ENCODE results near the gene DPPA5. TPM values are rescaled to one million over a fixed set of nuclear protein-coding genes. Genes with fewer than 3 reads are reported as not detected.
"Not testable (repeated sequence)": the region's sequence is repeated elsewhere in the genome, so short reads cannot be mapped to it uniquely, and the experiment has no call there.

Gene DPPA5
- total and polyA plus RNA-seq, 4 donors, result 0.38 TPM; not detected in 3

DNA sequence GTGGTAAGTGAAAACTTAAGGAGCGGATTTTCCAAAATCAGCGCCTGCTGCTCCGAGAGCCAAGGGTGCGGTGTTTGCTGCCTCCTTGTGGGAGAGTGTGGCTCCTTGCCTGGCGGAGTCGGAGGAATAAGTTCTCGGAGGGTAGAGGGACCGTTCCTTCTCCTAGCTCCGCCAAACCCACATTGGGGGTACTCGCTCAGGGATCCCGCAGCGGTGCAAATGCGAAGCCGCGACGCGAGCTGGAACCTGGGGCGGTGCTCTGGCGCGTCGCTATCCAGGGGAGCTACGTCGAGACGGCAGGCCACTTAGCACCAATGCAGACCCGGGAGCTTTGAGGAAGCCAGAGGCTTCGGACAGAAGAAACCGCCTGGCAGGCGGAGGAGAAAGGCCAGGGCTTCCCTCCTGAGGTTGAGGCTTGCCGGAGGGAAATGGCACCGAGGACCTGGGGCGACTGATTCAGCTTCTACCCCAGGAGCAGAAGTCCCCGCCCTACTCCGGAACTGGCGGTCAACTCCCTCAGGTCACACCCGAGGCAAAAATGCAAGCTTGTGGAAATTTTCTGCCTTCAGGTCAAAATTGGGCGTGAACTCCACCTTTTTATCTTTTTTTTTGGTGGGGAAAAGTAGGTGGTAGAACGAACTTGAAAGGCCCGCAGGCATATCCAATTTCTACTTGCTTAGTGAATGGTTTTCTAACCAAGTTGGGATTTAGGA, 34.9 kb upstream of the DPPA5 start:
- Histone ChIP-seq H3K4me1 (ENCODE audit: control insufficient read depth in 1 of 2, insufficient read depth in 2 of 2, low read length in 2 of 2) (peaks cover 0 to 2% of the 10 kb centered on the region in 2 donors), H3K27me3 (ENCODE audit: control insufficient read depth in 1 of 2, insufficient read depth in 2 of 2, low read length in 1 of 2) (no peaks in the 10 kb centered on the region), H3K4me3 (ENCODE audit: low read length in 2 of 2) (peak overlapping the region; percentile 53 to 89), H3K27ac (ENCODE audit: low read depth in 1 of 2, low read length in 2 of 2) (peak overlapping the region in 1 of 2 donors; percentile 42), H3K9me3 (ENCODE audit: control insufficient read depth, low read length) (no peaks in the 10 kb centered on the region), H3K36me3 (ENCODE audit: control insufficient read depth in 1 of 2, insufficient read depth in 2 of 2, low read length in 1 of 2) (no peaks in the 10 kb centered on the region)
- intact Hi-C loops (cut with DNase I), result no loop called here
- peak; percentile 63 to 83 for DNase-seq
- ATAC-seq (ENCODE audit: low FRiP score), result peak; percentile 86
- 3 to 4% methylated on average over 38 of the region's 38 CpGs for WGBS, 2 donors

DNA sequence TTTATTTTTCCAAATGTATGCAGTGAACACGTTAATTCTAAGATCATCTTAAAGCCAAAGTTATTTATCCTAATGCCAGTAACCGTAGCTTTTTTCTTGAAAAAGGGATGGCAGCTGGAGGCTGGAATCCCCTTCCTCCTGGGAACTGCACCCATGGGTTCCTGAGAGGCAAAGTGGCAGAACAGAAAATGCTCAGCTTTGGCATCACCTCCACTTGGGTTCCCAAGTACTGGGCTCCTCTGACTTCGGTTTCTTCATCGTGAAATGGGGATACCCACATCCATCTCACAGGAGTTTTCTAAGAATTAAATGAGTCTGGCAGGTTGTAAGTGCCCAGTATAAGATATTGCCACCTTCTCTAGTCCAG, 34.3 kb upstream of the DPPA5 start:
- intact Hi-C loops (cut with DNase I), result no loop called here
- Histone ChIP-seq H3K4me1 (ENCODE audit: control insufficient read depth in 1 of 2, insufficient read depth in 2 of 2, low read length in 2 of 2) (peaks cover 0 to 2% of the 10 kb centered on the region in 2 donors), H3K27ac (ENCODE audit: low read depth in 1 of 2, low read length in 2 of 2) (no peak overlapping the region), H3K27me3 (ENCODE audit: control insufficient read depth in 1 of 2, insufficient read depth in 2 of 2, low read length in 1 of 2) (no peaks in the 10 kb centered on the region), H3K36me3 (ENCODE audit: control insufficient read depth in 1 of 2, insufficient read depth in 2 of 2, low read length in 1 of 2) (no peaks in the 10 kb centered on the region), H3K4me3 (ENCODE audit: low read length in 2 of 2) (peak overlapping the region; percentile 53 to 89), H3K9me3 (ENCODE audit: control insufficient read depth, low read length) (no peaks in the 10 kb centered on the region)
- peak; percentile 54 for ATAC-seq (ENCODE audit: low FRiP score)
- WGBS, 2 donors, result 12 to 15% methylated on average over 4 of the region's 4 CpGs
- no peak for DNase-seq

DNA sequence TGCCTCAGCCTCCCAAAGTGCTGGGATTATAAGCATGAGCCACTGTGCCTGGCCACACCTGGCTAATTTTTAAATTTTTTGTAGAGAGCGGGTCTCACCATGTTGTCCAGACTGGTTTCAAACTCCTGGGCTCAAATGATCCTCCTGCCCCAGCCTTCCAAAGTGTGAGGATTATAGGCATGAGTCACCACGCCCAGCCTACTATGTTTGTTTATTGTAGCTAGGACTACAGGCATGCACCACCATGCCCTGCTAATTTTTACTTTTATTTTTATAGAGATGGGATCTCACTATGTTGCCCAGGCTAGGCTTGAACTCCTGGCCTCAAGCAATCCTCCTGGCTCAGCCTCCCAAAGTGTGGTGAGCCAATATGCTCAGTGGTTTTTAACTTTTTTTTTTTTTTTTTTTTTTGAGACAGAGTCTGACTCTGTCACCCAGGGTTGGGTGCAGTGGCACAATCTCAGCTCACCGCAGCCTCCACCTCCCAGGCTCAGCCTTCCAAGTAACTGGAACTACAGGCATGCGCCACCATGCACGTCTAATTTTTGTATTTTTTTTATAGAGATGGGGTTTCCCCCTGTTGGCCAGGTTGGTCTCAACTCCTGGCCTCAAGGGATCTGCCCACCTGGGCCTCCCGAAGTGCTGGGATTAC, 28.5 kb upstream of the DPPA5 start:
- intact Hi-C loops (cut with DNase I), result no loop called here
- 85 to 88% methylated on average over 6 of the region's 6 CpGs for WGBS, 2 donors
- Histone ChIP-seq H3K36me3 (ENCODE audit: control insufficient read depth in 1 of 2, insufficient read depth in 2 of 2, low read length in 1 of 2) (no peaks in the 10 kb centered on the region), H3K9me3 (ENCODE audit: control insufficient read depth, low read length) (no peaks in the 10 kb centered on the region), H3K4me1 (ENCODE audit: control insufficient read depth in 1 of 2, insufficient read depth in 2 of 2, low read length in 2 of 2) (no peaks in the 10 kb centered on the region), H3K4me3 (ENCODE audit: low read length in 2 of 2) (no peak overlapping the region), H3K27ac (ENCODE audit: low read depth in 1 of 2, low read length in 2 of 2) (no peak overlapping the region), H3K27me3 (ENCODE audit: control insufficient read depth in 1 of 2, insufficient read depth in 2 of 2, low read length in 1 of 2) (no peaks in the 10 kb centered on the region)
- DNase-seq (no peak), ATAC-seq (ENCODE audit: low FRiP score) (no peak)

- H3K36me3 ChIP-seq (ENCODE audit: control insufficient read depth in 1 of 2, insufficient read depth in 2 of 2, low read length in 1 of 2); H3K4me1 ChIP-seq (ENCODE audit: control insufficient read depth in 1 of 2, insufficient read depth in 2 of 2, low read length in 2 of 2); intact Hi-C loops (cut with DNase I); H3K27me3 ChIP-seq (ENCODE audit: control insufficient read depth in 1 of 2, insufficient read depth in 2 of 2, low read length in 1 of 2); H3K27ac ChIP-seq (ENCODE audit: low read depth in 1 of 2, low read length in 2 of 2); H3K9me3 ChIP-seq (ENCODE audit: control insufficient read depth, low read length); H3K4me3 ChIP-seq (ENCODE audit: low read length in 2 of 2); ATAC-seq (ENCODE audit: low FRiP score): not testable (repeated sequence)
- 93 to 95% methylated on average over 10 of the region's 10 CpGs for WGBS, 2 donors
- DNase-seq, result peak in 1 of 2 donors; percentile 63
Measured at GRCh38 chr6:73381531-73381930, 27.5 kb upstream of the DPPA5 start.

- no peak for ATAC-seq (ENCODE audit: low FRiP score)
- Histone ChIP-seq H3K36me3 (ENCODE audit: control insufficient read depth in 1 of 2, insufficient read depth in 2 of 2, low read length in 1 of 2) (no peaks in the 10 kb centered on the region), H3K4me3 (ENCODE audit: low read length in 2 of 2) (no peak overlapping the region), H3K9me3 (ENCODE audit: control insufficient read depth, low read length) (peaks cover 4% of the 10 kb centered on the region), H3K4me1 (ENCODE audit: control insufficient read depth in 1 of 2, insufficient read depth in 2 of 2, low read length in 2 of 2) (no peaks in the 10 kb centered on the region), H3K27ac (ENCODE audit: low read depth in 1 of 2, low read length in 2 of 2) (no peak overlapping the region), H3K27me3 (ENCODE audit: control insufficient read depth in 1 of 2, insufficient read depth in 2 of 2, low read length in 1 of 2) (no peaks in the 10 kb centered on the region)
- intact Hi-C loops (cut with DNase I), result no loop called here
- 64 to 67% methylated on average over 3 of the region's 3 CpGs for WGBS, 2 donors
- DNase-seq, result no peak
Measured at GRCh38 chr6:73377225-73377624, 23.1 kb upstream of the DPPA5 start.

- WGBS, 2 donors, result 84 to 91% methylated on average over 1 of the region's 1 CpG
Measured at GRCh38 chr6:73375216-73375615, 21.1 kb upstream of the DPPA5 start.

DNA sequence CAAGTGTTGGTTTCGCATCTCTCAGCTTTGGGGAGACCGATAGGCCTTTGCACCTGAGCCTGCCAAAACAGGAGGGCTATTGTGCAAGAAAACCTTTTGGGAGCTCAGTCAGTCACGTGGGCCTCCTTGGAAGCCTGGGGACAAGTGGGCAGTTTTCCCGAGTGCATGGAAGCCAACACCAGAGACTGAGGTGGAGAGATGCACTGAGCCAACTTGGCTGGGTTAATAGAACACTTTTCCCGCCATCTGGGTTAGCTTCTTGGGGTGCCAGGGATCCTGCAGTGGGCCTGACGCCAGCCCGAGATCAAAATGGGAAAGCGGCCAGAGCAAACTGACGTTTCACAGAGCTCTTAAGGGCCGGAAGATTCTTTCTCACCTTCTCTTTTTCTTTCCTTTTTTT, 18.4 kb upstream of the DPPA5 start:
- H3K36me3 ChIP-seq (ENCODE audit: control insufficient read depth in 1 of 2, insufficient read depth in 2 of 2, low read length in 1 of 2), result no peaks in the 10 kb centered on the region
- WGBS, 2 donors, result 67 to 76% methylated on average over 10 of the region's 10 CpGs
- intact Hi-C loops (cut with DNase I), result no loop called here
- ATAC-seq (ENCODE audit: low FRiP score) (no peak), DNase-seq (no peak)
- H3K9me3 ChIP-seq (ENCODE audit: control insufficient read depth, low read length), result peaks cover 7% of the 10 kb centered on the region
- no peak overlapping the region for H3K4me3 ChIP-seq (ENCODE audit: low read length in 2 of 2)
- H3K27me3 ChIP-seq (ENCODE audit: control insufficient read depth in 1 of 2, insufficient read depth in 2 of 2, low read length in 1 of 2), result no peaks in the 10 kb centered on the region
- no peak overlapping the region for H3K27ac ChIP-seq (ENCODE audit: low read depth in 1 of 2, low read length in 2 of 2)
- H3K4me1 ChIP-seq (ENCODE audit: control insufficient read depth in 1 of 2, insufficient read depth in 2 of 2, low read length in 2 of 2), result no peaks in the 10 kb centered on the region

More at GRCh38 chr6:73375216-73375615, 21.1 kb upstream of the DPPA5 start:
- Histone ChIP-seq H3K36me3 (ENCODE audit: control insufficient read depth in 1 of 2, insufficient read depth in 2 of 2, low read length in 1 of 2) (no peaks in the 10 kb centered on the region), H3K4me1 (ENCODE audit: control insufficient read depth in 1 of 2, insufficient read depth in 2 of 2, low read length in 2 of 2) (no peaks in the 10 kb centered on the region), H3K9me3 (ENCODE audit: control insufficient read depth, low read length) (peaks cover 7% of the 10 kb centered on the region), H3K4me3 (ENCODE audit: low read length in 2 of 2) (no peak overlapping the region), H3K27ac (ENCODE audit: low read depth in 1 of 2, low read length in 2 of 2) (no peak overlapping the region), H3K27me3 (ENCODE audit: control insufficient read depth in 1 of 2, insufficient read depth in 2 of 2, low read length in 1 of 2) (no peaks in the 10 kb centered on the region)
- intact Hi-C loops (cut with DNase I), result no loop called here
- DNase-seq (no peak), ATAC-seq (ENCODE audit: low FRiP score) (no peak)

DNA sequence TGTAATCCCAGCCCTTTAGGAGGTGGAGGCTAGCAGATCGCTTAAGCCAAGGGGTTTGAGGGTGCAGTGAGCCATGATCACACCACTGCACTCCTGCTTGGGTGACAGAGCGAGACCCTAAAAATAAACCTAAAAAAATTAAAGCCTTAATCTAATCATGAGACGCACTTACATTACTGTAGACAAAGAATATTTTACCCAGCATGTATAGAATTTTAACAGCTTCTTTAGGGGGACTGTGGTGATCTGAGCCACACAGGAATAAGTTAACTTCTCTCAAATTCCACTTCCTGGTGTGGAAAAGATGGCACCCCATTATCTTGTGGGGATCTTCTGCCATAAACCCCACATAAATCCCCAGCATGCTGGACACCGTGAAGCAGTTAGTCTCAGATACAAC, 17.9 kb upstream of the DPPA5 start:
- H3K4me1 ChIP-seq (ENCODE audit: control insufficient read depth in 1 of 2, insufficient read depth in 2 of 2, low read length in 2 of 2), result no peaks in the 10 kb centered on the region
- no peak overlapping the region for H3K27ac ChIP-seq (ENCODE audit: low read depth in 1 of 2, low read length in 2 of 2)
- intact Hi-C loops (cut with DNase I), result no loop called here
- peaks cover 7% of the 10 kb centered on the region for H3K9me3 ChIP-seq (ENCODE audit: control insufficient read depth, low read length)
- no peaks in the 10 kb centered on the region for H3K27me3 ChIP-seq (ENCODE audit: control insufficient read depth in 1 of 2, insufficient read depth in 2 of 2, low read length in 1 of 2)
- no peak overlapping the region for H3K4me3 ChIP-seq (ENCODE audit: low read length in 2 of 2)
- DNase-seq (no peak), ATAC-seq (ENCODE audit: low FRiP score) (no peak)
- WGBS, 2 donors, result 97 to 98% methylated on average over 4 of the region's 4 CpGs
- H3K36me3 ChIP-seq (ENCODE audit: control insufficient read depth in 1 of 2, insufficient read depth in 2 of 2, low read length in 1 of 2), result no peaks in the 10 kb centered on the region

- WGBS, 2 donors, result 97% methylated on average over 36 of the region's 36 CpGs
- DNase-seq (no peak), ATAC-seq (ENCODE audit: low FRiP score) (no peak)
- Histone ChIP-seq H3K27me3 (ENCODE audit: control insufficient read depth in 1 of 2, insufficient read depth in 2 of 2, low read length in 1 of 2) (no peaks in the 10 kb centered on the region), H3K9me3 (ENCODE audit: control insufficient read depth, low read length) (peaks cover 7% of the 10 kb centered on the region), H3K36me3 (ENCODE audit: control insufficient read depth in 1 of 2, insufficient read depth in 2 of 2, low read length in 1 of 2) (no peaks in the 10 kb centered on the region), H3K27ac (ENCODE audit: low read depth in 1 of 2, low read length in 2 of 2) (no peak within 1 kb of the TSS), H3K4me3 (ENCODE audit: low read length in 2 of 2) (no peak within 1 kb of the TSS), H3K4me1 (ENCODE audit: control insufficient read depth in 1 of 2, insufficient read depth in 2 of 2, low read length in 2 of 2) (no peaks in the 10 kb centered on the region)
- intact Hi-C loops (cut with DNase I), result no loop called here
Measured at GRCh38 chr6:73369563-73369962, 15.5 kb upstream of the DPPA5 start, which contains the start of gene OOEP. Gene OOEP, minus strand, starts transcription at chr6:73369897. Its CDS starts 105 bp downstream, at chr6:73369792.

Measured in aorta (tissue), 5 donors.